CD4-positive, alpha-beta T cell treated with Interferon alpha-2 for 1 hour (primary cell): ENCODE results near the gene SMIM10L1.

Experiments
- DNase-seq, 2 donors: peaks; one replicate each; pipeline ENCODE4 v3.0.0-alpha.2; 2020 to 2022

Gene SMIM10L1

DNA sequence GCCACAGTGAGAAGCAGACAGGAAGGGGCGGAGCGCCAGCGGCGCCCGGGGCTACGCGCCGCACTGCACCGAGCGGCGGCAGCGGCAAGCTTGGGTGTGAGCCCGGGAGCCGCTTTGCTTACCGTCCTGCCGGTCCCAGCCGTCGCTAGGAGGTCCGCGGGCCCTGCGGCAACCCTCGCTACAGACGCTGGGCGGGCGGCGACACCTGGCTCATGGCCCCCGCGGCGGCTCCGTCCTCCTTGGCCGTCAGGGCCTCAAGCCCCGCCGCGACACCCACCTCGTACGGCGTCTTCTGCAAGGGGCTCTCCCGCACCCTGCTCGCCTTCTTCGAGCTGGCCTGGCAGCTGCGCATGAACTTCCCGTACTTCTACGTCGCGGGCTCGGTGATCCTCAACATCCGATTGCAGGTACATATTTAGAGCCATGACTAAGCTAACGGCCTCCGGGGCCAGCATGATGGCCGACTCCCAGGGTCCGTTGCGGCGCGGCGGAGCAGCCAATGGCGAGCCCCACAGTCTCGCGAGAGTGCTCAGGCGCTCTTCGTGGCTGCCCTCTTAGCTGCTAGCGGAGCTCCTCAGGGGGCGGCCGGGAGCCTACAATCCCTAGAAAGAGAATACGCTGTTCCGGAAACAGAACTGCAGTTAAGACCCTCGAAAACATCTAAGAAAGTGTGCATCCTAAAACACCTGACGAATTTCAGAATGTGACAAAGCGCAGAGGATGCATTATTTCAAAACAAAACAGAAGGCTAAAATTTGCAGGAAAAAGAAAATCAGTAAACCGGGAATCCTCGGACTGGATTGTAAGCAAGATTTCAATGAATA, at the start of gene SMIM10L1:
SMIM10L1 (plus strand) TSS at position 50 of the 824 bp plus-strand sequence; CDS start at position 213, 163 bp downstream.
- peak; percentile 89 to 91 for DNase-seq

DNA sequence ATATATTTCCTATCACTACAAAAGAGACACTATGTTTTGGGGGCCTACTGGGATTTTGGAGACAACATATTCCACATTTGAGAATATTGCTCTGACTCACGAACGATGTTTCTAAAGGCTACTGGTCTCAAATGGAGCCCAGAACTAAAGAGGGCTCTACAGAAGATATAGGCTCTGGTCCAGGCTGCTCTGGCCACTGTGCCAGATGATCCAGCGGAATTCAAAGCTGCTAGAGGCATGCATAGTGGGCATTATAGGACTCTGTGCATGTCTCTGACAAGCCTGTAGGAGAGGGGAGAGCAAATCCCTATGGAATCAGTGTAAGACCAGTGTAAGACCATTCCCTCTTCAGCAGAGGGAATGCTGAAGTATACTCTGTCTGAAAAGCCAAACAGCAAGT, 40.6 kb upstream of the SMIM10L1 start:
- DNase-seq, result no peak

DNA sequence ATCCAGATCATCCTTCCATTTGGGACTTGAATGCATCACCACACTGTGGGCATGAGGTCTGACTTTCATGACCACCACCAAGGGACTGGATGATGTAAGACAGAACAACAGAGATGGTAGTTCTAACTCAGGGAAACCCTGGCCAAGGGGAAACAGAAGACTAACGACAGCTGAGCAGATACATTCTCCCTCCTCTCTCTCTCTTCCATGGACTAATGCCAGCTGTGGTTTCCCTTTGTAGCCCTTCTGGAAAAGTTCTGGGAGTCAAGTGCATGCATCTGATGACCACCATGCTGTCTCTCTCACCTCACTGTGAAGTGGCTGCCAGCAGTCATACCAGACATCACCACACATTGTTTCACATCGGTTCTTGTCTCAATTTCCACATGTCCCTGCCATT, 40.0 kb upstream of the SMIM10L1 start:
- no peak for DNase-seq

DNA sequence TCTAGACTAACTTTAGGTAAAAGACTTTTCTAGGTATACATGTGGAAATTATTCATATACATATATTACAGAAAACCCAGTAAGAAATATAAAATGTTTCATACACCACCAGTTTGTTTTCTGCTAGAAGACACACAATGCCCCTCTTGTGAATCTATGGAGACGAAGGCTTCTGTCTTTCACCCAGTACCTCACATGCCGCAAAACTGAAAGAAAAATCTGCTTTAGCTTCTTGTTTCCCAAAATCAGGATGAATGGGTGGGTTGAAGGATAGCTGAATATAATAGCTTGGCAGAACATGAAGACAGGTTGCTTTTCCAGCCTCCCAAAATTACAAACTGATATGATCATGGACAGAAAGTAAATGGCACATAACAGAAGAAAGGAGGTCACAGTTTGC, 37.8 kb upstream of the SMIM10L1 start:
- DNase-seq, result no peak

DNA sequence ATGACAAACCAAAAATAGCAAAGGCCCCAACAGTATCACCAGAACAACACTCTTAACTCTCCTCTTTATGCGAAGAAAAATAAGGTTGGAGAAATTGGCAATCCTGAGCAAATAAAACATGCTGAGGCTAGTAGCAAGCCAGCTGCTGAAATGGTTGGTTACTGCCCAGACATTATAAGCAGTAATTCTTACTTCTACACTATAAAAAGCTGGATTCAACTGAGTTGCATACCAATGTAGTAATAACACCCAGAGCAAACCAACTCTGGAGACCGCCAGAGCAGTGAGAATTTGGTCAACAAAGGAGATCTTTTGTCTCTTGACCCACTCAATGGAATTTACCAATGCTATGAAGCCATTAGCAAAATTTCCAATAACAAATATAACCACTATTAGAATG, 37.2 kb upstream of the SMIM10L1 start:
- DNase-seq, result no peak

DNA sequence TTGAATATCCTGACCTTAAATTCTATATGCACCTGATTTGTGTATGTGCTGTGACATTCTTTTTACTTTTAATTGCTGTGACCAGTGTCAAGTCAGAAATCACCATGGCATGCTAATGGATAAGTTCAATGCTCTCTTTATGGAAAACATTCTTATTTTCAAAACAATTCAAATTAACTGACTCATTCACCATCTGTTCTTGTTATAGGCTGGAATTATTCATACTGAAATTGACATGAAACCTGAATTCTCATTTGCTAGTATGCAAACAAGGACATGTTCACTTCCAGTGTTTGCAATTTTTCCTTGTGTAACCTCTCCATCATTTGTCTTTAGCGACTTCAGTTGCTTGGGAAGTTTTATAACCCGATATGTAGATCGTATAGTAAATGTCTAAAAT, 36.7 kb upstream of the SMIM10L1 start, which contains the start of gene TAS2R30:
TAS2R30 (minus strand) TSS at position 340 of the 400 bp plus-strand sequence. CDS start 400 bp downstream, outside the sequence.
- DNase-seq, result no peak

DNA sequence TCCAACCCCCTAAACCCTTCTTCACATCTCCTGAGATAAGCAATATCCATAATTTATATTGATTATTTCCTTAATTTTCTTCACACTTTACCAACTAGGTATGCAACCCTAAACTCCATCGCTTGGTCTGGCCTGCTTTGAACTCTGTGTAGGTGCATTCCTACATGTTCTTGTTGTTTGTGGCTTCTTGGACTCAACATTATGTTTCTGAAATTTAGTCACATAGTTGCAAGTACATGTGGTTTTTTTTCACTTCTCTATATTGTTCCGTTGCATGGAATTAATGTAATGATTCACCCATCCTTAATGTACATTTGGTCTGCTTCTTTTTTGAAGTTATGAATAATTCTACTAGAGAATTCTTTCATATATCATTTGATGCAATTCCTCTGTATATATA, 34.9 kb upstream of the SMIM10L1 start:
- DNase-seq, result no peak

DNA sequence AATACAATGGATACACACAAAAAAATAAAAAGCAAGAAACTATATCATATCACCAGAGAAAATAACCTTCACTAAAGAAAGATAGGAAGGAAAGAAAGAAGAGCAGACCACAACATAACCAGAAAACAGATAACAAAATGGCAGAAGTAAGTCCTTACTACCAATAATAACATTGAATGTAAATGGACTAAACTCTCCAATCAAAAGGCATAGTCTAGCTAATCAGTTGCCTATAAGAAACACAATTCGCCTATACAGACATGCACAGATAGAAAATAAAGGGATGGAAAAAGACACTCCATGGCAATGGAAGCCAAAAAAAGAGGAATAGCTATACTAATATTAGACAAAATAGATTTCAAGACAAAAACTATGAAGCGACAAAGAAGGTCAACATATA, 27.6 kb upstream of the SMIM10L1 start:
- DNase-seq, result no peak

DNA sequence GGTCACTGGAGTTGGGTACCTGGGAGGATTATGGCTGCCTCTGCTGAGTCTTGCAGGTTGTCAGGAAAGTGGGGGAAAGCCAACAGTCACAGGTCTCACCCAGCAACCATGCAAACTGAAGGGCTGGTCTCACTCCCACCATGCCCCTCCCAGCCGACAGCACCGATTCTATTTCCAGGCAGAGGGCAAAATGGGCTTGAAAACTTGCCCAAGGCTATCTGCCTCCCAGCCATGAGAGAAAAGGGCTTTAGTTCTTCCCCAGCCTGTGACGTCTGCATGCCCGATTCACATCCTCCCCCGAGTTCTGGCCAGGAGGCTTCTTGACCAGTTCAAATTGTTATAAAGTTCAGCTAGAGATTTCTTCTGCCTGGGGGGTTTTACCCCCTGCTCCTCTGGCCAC, 26.7 kb upstream of the SMIM10L1 start:
- no peak for DNase-seq

DNA sequence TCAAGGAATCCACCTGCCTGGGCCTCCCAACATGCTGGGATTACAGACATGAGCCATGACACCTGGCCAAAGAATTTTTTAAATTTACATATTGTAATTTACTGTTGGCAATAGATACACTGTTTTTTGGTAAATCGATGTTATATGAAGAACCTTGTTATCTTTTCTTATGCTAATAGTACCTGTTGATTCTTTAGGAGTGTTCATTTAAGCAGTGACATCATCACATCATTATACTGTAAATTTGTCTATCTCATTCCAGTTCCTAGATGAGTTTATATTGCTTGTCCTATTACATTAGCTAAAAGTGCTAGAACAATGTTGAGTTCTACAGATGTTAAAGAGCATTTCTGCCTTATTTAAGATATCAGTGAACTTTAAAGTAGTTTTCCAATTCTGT, 23.6 kb upstream of the SMIM10L1 start:
- DNase-seq, result no peak

DNA sequence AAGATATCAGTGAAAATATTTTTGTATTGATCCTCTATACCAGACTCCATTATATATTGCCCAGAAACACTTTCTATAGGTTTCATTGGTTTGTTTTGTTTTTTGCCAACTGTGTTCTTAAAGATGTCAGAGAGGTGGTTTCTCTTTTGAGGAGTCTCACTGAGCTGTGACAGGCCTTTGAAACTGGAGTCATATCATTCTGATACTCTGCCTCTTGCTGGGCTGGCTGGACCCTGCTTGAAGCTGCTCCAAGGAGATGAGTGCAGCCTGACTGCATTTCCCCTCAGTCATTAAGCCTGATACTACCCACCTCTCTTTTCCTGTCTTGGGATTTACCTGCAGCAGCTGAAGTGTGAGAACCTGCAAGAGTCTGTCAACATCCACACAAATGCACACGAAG, 20.2 kb upstream of the SMIM10L1 start:
- no peak for DNase-seq

DNA sequence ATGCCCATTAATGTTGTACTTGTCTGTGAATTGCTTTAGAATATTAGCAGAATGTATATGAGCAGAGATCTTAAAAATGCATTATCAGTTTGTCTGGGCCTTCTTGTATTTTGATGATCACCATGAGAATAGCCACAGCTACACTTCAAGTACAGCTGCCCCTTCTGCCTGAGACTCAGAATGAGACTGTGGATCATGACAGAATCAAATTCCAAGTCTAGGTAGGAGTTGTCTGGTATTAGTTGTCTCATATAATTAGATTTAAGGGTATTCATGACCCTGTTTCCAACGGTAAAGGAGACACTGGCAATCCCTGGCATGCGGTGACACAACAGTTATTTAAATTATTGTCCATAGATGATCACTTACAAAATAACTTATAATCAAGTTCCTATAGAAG, 18.3 kb upstream of the SMIM10L1 start:
- DNase-seq, result no peak

DNA sequence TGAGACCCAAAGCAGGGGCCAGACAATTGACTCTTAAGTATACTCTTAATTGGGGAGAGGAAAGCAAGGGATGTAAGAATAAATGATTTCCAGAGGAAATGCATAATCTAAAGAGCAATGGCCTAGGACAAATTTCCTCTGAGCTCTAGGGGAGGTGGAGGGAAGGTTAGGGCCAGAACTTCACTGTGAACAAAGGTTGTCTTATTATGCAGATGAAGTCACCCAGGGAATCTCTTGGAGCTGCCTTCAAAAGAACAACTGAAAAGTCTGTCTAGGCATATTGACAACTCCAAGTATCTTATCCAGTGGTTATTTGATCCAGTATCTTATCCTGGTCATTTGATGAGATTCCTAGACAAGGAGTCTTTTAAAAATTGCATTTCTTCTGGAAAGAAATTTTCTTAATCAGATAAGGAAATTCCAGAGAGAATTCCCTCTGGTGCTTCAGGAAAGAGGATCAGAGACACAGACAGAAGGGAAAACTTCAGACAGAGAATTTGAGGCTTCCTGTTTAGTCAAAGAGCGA, 16.5 kb upstream of the SMIM10L1 start:
- DNase-seq, result no peak

DNA sequence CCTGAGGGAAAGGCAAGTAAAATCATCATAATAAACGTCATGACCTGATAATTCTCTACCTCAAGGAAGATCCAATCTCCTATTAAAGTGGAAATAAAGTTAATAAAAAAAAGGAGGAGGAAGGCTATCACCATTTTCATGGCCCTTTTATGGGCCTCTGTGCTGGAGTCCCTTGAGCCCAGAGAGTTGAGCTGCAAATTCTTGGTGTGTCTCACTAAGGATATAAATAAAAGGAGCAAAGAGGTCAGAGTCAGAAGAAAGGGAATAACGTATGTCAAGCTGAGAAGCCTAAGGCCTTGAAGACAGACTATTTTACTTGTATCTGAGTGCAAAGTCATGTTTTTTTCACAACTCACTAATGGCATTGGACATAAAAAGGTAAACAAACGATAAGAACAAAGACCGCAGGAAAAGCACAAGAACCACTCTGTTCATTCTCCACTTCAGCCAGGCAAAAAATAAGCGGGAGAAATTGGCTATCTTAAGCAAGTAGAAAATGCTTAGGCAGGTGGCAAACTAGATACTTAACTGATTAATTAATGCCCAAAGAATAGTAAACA, 12.0 kb upstream of the SMIM10L1 start:
- no peak for DNase-seq

DNA sequence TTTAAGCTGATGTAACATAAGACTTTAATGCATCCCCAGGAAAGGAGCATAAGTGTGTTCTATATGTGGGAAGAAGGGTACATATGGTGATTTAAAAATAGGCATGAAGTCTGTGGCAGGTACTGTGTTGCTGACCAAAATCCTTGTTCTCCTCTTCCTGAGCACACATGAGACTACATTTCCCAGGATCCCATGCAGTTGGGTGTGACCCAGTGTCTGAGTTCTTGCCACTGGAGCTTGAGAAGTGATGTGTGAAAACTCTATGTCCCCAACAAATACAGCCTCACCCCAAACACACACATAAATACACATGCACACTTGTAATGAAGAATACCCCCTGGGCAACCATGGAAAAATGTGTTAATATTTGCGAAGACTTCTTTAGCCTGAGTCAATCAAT, 8.5 kb upstream of the SMIM10L1 start:
- DNase-seq, result peak in 1 of 2 donors; percentile 10

DNA sequence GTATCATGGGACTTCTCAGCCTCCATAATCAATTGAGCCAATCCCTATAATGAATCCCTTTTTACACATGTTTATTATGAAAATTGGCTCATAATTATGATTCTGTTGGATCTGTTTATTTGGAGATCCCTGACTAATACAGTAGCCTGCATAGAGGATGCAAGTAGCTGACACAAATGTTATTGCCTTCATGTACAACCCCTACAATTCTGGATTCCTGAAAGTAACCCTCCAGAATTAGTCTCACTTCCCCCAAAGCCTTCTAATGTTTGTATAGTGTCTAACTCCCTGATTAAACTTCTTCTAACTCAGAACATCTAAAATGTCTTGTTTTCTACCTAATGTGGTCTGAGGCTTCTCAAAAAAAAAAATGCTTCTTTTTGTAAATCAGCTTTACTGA, 6.6 kb upstream of the SMIM10L1 start:
- DNase-seq, result no peak

DNA sequence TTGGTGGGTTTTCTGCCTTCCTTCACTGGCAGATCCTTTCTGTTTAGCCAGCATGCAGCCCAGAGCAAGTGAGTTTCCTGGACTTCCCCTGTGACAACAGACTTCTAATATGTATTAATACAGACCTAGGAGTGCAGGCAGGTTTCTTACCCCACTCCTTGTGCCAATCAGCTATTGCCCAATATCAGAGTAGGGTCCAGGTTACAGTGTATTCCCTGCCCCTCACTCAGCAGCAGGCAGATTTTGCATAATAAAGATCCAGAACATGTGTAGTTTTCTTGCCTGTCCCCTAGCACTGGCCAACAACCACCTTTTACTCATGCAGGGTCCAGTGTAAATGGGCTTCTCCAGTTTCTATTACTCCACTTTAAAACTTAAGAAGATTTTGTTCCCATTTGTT, 4.7 kb upstream of the SMIM10L1 start:
- no peak for DNase-seq

DNA sequence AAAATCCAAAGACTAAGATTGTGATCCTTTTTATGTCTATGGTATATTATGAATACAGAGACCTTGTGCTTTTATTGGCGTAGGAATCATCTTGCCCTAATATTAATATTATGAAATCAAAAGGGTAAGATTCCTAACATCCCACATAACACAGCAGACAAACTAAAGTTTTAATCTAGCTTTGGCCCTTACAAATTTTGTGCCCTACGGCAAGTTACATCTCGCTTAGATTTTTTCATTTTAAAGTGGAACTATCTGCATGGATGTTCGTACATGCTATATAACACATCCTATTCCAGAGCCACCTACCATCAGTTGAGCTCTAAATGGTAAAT, 217 bp upstream of the SMIM10L1 start:
- no peak for DNase-seq

DNA sequence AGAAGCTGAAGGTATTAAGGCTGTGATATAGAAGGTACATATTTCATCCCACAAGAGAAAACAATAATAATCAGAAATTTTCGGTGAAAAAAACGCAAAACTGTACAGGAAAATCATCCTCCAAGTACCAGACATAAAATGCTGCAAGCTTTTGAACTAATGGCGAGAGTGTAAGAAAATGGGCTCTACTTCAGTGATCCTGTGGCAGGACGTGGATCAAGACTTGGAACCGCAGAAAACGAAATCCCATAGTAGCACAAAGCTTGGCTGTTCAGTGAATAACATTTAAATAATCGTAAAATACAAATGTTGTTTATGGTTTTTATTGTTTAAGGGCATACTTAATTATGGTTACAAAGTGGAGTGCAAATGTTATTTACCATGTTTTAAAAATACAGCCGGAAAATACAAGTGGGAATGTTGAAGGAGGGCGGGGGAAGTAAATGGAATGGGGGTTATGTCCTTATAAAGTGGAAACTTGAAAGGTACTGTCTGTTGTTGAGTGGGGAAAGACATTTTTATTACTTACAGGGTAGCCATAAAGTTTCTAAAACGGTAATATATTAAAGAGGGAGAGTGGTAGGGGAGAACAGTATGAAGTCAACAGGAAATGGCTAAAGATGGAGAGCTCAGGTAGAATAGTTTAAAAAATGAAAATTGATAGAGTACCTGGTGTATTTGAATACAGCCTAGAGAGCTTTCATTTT, 1.1 kb downstream of the SMIM10L1 start:
- no peak for DNase-seq

DNA sequence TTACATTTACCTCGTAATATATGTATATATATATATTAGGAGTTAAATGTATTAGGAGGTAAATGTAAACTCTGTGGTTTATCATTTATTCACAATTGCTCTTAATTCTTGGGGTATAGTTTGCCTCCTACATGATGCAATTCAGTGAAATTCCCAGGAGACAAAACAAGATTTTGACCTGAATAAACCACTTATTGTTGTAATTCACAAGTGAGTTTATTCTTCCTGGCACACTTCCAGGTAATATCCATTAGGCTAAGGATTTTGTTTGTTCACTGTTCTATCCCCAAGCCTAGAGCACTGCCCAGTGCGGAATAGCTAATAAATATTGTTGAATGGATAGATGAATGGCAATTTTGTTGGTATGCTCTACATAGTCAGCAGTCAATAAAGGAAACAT, 3.0 kb downstream of the SMIM10L1 start:
- no peak for DNase-seq

DNA sequence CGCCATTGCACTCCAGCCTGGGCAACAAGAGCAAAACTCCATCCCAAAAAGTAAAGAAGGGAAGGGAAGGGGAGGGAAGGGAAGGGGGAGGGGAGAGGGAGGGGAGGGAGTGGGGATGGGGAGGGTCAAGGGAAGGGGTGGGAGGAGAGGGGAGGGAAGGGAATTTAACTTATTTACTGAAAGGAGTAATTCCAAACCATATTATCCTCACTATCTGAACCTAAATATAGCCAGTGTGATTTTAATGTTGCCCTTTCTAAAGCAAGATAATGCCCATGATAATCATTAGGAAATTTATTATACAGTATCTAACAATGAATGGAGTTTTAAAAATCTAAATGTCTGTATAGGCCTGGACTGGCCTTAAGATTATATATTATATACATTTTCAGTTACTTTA, 7.3 kb downstream of the SMIM10L1 start:
- no peak for DNase-seq

DNA sequence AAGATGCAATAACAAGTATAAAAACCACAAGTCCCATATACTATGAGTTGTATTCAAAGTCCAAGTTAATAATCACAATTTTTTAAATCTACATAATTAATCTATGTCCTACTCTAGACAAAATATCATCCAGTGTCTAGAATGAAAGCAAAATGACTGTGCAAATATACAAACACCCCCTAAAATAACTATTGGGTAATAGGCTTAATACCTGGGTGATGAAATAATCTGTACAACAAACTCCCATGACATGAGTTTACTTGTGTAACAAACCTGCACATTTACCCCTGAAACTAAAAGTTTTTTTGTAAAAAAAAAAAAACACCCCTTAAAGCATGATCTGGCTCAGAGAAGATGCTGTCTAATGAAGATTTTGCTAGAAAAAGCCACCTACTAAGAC, 11.5 kb downstream of the SMIM10L1 start:
- no peak for DNase-seq

DNA sequence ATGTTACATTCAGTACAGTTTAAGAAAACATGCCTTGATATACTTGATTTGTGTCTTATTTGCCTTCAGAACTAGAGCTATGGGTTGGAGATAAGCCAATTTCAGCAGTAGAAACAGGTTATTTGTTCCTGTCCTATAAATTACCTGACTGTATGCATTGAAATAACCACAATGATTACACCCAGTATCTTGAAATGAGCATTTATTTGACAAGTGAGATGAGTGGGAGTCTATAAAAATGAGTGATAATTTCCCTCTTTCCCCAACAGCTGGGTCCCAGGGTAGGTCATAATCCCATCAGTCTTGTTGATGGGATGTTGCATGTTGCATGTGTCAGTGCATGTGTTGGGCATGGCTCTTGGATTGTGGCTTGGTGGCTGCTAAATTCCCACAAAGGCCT, 12.0 kb downstream of the SMIM10L1 start:
- no peak for DNase-seq

DNA sequence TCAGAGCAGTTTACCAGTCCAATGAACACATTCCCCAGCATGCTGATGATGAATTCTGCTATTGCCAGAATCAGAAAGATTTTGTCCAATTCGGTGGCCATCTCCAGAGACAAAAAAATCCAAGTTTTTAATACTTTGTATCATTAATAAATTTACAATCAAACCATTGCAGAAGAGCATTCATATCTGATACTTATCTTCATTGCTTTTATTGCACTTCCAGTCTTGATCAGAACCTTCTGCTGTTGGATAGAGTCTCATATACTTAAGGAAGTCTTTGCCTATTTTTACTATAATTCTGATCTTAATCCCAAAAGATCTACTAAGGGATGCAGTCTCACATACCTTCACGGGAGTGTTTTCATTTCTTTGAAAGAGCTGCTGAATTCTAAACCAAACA, 15.8 kb downstream of the SMIM10L1 start, which contains the start of gene TAS2R42:
TAS2R42 (minus strand) TSS at position 101 of the 400 bp plus-strand sequence; CDS start at position 101, 0 bp downstream.
- no peak for DNase-seq
